GM21786 (cell line): Measurements from ENCODE around the gene RTKN.
"Not testable (repeated sequence)": the region's sequence is repeated elsewhere in the genome, so short reads cannot be mapped to it uniquely, and the experiment has no call there.

Source experiments
- ATAC-seq: cut with Tn5 transposase; IDR thresholded peaks from one replicate; pipeline ENCODE4 v1.9.1; 2021; ENCODE audit not compliant: unreplicated experiment

RTKN gene

GRCh38 chr2:74461187-74462053 lies 19.7 kb upstream of the RTKN start:
- ATAC-seq, result no peak

DNA sequence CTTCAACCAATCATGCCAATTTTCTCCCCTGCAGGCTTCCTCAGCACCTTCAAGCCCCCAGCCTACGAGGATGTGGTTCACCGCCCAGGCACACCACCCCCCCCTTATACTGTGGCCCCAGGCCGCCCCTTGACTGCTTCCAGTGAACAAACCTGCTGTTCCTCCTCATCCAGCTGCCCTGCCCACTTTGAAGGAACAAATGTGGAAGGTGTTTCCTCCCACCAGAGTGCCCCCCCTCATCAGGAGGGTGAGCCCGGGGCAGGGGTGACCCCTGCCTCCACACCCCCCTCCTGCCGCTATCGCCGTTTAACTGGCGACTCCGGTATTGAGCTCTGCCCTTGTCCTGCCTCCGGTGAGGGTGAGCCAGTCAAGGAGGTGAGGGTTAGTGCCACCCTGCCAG lies 18.4 kb upstream of the RTKN start:
- ATAC-seq, result not testable (repeated sequence)

- not testable (repeated sequence) for ATAC-seq
Observed at GRCh38 chr2:74459503-74460118, 17.9 kb upstream of the RTKN start.

DNA sequence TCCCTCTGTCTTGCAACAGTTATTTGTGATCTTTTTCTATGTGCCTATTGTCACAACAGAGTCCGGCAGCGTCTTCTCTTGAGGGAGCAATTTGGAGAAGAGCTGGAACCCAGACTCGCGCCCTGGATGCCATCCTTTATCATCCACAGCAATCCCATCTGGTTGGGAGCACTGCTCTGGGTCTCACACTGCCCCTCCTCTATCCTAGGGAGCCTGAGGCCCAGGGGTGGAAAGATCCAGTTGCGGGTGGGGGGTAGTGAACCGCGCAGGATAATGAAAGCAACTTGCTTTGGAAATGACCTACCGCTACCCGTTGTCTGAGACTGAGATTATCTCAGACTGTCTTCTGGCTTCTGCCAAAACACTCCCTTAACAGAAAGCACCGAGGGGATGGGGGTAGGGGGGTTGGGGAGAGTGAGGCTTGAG lies 17.2 kb upstream of the RTKN start:
- ATAC-seq, result no peak

DNA sequence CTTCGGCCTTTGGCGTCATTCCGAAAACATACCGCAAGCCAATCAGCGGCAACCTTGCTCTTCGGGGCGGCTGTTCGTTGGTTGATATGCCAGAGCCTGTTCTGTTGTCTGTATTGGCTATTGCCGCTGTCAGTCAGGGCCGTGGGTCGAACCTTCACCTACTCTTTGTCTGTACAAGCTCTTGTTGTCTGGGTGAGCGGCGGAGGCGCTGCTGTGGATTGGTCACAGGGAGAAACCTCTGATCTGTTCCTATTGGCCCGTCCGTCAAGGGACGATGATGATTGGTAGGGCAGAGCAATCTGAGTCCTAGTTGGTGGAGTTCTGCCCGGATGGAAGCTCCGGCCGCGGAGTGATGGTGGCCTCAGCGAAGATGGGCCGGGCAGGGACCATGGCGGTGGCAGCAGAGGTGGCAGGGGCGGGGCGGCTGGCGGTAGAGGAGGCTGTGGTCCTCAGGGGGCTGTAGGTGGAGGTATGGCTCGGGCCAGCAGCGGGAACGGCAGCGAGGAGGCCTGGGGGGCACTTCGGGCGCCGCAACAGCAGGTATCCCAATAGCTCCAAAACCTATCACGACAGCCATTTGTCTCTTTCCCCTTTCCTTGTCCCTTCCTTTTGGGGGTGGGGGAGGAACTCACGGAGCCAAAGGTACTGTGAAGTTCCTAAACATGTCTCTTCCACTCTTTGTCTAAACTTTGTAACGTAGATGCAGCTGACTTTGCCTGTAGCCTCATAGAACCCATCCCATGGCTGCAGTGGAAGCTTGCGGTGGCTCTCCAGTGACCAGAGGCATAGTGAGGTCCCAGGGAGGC lies 16.6 kb upstream of the RTKN start, which contains the start of gene WBP1:
WBP1 (plus strand) TSS at position 307 of the 806 bp plus-strand sequence; CDS start at position 472, 165 bp downstream.
- peak; percentile 86 for ATAC-seq

DNA sequence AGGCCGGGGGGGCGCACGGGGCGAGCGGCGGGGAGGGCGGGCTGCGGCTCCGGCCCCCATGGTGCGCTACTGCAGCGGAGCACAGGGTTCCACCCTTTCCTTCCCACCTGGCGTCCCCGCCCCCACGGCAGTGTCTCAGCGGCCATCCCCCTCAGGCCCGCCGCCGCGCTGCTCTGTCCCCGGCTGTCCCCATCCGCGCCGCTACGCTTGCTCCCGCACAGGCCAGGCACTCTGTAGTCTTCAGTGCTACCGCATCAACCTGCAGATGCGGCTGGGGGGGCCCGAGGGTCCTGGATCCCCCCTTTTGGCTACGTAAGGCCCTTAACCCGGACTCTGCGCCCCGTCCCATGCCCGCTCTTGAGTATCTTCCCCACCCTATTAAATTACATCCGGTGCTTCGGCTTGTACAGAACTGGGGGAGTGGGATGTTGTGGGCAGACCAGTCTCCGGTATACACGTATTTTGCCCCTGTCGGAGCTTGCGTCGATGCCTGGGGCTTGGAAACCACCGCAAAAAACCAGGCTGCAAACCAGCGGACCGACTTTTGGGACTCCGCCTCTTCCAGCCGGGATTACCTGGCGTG lies 15.9 kb upstream of the RTKN start:
- peak; percentile 29 for ATAC-seq

DNA sequence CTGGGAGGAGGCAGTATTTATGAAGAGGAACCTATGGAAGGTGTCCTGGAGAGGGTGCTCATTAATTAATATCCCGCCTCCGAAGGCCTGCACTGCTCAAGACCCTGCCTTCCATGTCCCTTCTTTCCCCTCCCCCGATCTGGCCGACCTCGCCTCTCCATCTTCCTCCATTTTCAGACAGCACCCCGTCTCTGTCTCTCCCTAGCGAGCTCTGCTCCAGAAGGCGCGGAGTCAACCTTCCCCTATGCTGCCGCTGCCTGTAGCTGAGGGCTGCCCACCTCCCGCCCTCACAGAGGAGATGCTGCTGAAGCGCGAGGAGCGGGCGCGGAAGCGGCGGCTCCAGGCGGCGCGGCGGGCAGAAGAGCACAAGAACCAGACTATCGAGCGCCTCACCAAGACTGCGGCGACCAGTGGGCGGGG lies 15.4 kb upstream of the RTKN start:
- no peak for ATAC-seq

DNA sequence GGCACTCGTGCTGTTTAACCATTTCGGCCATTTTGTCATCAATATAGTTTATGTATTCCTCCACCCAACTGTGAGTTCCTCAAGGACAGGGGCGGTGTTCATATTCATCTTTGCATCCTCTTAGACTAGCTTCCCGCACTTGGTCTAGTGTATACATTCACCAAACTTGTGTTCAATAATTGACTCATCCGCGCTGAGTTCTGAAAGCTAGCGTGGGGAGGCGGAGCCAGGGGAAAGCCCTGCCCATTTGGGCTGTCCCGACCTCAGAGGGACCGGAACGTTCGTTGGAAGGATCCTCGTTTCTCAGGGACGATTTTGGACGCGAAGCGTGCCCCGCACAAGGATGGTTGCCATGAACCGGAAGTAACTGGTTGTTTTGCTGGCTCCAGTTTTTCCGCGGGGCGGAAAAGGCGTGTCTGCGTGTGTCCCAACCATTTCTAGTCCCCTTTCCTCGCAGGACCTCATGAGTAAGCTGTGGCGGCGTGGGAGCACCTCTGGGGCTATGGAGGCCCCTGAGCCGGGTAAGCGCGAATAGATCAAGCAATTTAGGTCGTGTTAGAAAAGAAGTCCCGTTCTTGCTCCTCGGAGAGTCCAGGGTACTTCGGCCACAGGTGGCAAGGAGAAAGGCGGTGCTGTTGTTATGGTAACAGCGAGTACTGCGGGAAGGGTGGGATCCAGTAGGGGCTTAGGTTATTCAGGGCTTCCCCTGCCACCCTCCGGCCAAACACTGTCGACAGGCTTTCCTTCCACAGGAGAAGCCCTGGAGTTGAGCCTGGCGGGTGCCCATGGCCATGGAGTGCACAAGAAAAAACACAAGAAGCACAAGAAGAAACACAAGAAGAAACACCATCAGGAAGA lies 13.1 kb upstream of the RTKN start, which contains the start of gene INO80B:
INO80B (plus strand) TSS at position 434 of the 858 bp plus-strand sequence; CDS start at position 464, 30 bp downstream.
- peak; percentile 33 for ATAC-seq

DNA sequence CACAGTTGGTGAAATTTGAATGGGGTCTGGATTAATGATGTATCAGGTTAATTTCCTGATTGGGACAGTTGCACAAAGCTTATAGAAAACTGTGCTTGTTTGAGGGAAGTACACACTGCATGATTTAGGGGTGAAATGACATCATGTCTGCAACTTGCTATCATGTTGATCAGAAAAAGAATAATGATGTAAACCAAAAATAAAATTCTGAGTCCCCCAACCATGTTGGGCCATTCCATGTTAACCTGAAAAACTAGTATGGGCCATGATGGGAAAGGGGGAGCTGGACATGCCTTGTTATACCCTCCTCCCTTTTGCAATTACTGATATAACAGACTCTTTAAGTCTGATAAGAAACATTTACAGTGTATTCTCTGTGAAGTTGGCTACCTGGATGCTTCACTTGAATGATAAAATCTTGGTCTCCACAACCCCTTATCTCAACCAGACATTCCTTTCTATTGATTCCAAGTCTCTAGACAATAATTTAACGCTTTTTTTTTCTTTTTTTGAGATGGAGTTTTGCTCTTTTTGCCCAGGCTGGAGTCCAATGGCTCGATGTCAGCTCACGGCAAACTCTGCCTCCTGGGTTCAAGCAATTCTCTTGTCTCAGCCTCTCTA lies 8.9 kb upstream of the RTKN start:
- no peak for ATAC-seq

DNA sequence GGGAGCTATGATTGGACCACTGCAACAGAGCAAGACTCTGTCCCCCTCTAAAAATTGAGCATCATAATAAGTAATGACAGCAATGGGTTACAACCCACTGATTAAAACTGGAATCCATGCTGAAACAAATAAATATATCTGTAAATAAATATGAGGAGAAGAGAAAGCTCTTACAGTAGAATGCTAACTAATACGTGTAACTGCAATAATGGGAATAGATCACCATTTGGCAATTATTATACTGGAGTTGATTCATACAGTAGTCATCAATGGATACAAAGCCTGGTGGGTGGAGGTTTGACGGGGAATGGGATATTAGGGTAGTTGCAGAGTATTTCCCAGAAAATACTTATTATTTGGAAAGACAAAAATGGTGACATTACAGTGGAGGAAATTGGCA lies 7.0 kb upstream of the RTKN start:
- no peak for ATAC-seq

DNA sequence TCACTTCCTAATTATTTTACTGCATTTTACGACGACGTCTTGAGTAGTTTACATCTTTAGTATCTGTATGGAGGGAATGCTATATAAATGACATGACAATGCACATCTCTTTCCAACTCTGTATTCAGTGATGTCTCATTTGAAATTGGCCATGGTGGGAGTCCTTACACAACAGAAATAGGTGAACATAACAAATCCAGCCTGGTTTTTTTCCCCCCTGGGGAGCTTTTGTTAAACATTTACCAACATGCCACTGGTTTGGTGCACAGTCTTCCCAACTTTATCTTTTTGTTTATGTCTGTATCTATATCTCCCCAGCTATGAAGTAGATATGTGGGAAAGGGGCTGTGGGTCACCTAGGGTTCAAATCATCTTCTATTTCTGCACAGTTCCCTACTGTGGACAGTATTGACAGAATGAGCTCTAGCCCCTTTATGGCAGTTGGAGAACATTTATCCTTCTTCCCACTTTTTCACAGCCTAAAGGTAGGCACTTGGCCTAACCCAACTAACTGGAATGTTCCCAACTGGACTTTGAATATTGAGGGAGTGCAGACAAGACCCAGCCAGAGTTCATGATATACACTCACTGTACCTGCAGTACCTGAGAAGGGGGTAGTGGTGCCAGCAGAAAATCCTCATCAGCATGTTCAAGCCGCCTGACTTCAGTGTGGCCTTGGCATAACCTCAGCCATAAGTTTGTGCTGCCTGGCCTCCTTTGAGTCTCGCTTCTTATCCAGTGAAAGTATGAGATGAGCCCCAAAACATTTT lies 5.7 kb upstream of the RTKN start:
- no peak for ATAC-seq

DNA sequence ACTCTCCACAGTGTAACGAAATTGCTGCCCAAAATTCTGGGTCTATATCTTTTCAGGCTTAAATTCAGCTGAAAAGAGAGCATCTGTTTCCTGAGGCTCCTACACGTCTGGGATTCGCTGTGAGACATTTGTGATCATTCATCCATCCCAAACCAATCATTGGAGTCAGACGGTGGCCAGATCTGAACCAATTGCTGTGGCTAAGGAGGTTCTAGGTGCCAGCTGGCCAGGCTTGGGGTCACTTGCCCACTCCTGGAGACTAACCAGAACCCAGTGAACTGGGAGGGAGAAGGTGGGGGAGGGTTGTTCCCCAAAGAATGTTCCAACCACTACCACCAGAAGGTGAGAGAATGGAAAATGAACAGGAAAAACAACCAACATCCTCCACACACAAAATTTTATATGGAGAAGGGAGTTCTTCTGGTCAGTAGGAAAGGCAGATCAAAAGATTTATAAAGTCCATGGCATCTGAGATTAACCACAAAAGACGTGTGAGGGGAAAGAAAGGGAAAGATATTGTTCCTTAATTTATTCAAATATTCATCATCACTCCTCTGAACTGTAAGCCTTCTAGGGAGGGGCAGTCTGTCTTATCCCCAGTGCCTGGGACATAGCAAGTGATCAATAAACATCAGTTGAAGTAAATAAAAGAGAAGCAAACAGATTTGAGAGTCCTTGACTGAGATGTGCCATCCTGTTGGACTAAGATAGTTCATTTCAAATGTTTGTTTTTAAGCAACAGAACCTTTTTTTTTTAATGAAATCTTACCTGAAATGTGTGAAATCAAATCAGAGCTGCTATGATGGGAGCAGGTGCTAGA lies 3.0 kb upstream of the RTKN start:
- ATAC-seq, result no peak

DNA sequence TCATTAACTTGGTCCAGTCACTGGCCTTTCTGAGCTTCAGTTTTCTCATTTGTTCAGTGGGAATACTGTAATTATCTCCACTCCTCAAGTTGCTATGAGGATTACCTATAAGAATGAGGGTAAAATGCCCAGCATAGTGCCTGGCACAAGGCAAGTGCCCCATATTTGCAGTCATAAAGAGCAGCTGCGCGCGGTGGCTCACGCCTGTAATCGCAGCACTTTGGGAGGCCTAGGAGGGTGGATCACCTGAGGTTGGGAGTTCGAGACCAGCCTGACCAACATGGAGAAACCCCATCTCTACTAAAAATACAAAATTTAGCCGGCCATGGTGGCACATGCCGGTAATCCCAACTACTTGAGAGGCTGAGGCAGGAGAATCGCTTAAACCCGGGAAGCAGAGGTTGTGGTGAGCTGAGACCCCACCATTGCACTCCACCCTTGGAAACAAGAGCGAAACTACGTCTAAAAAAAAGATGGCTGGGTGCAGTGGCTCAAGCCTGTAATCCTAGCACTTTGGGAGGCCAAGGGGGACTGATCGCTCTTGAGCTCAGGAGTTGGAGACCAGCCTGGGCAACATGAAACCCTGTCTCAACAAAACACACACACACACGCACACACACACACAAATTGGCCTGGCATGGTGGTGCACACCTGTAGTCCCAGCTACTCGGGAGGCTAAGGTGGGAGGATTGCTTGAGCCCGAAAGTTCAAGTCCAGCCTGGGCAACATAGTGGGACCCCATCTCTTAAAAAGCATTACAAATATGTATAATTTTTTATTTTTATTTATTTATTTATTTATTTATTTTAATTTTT lies 953 bp upstream of the RTKN start:
- ATAC-seq, result not testable (repeated sequence)

- ATAC-seq, result no peak
Observed at GRCh38 chr2:74441170-74441689, 507 bp downstream of the RTKN start.

GRCh38 chr2:74440378-74441169 lies 1.2 kb downstream of the RTKN start:
- ATAC-seq, result peak; percentile 85

- ATAC-seq, result no peak
Observed at GRCh38 chr2:74439803-74440377, 1.8 kb downstream of the RTKN start.
